Subcutaneous abdominal adipose tissue (tissue), 5 donors: Measurements from ENCODE around the gene SH3D21.

Experiments used
- H3K27ac ChIP-seq: one replicate; pipeline ENCODE4 v1.7.0; 2013; ENCODE audit warnings: low read depth, mild to moderate bottlenecking, inconsistent platforms, low read length, moderate library complexity
- H3K27me3 ChIP-seq, 5 donors: one replicate each; pipeline ENCODE4 v1.7.0; 2013; ENCODE audit warnings: low read length in 5 of 5, inconsistent platforms in 1 of 5; ENCODE audit not compliant: control insufficient read depth in 5 of 5, insufficient read depth in 4 of 5
- H3K36me3 ChIP-seq, 5 donors: one replicate each; pipeline ENCODE4 v1.7.0; 2013; ENCODE audit warnings: low read length in 5 of 5; ENCODE audit not compliant: control insufficient read depth in 5 of 5, insufficient read depth in 5 of 5
- H3K4me1 ChIP-seq, 5 donors: one replicate each; pipeline ENCODE4 v1.7.0; 2013; ENCODE audit warnings: low read length in 5 of 5, mild to moderate bottlenecking in 3 of 5, moderate library complexity in 1 of 5; ENCODE audit not compliant: control insufficient read depth in 5 of 5, insufficient read depth in 5 of 5
- H3K4me3 ChIP-seq, 5 donors: one replicate each; pipeline ENCODE4 v1.7.0; 2013; ENCODE audit warnings: low read length in 5 of 5, low read depth in 1 of 5
- H3K9ac ChIP-seq, 5 donors: one replicate each; pipeline ENCODE4 v1.7.0; 2013; ENCODE audit warnings: low read length in 5 of 5, mild to moderate bottlenecking in 4 of 5, moderate library complexity in 3 of 5
- H3K9me3 ChIP-seq, 5 donors: one replicate each; pipeline ENCODE4 v1.7.0; 2013; ENCODE audit warnings: low read length in 5 of 5; ENCODE audit not compliant: control insufficient read depth in 5 of 5
- donor health status: healthy.
- donor health status: healthy.
- donor health status: healthy.
- donor health status: healthy.
- donor health status: healthy.

The SH3D21 gene

DNA sequence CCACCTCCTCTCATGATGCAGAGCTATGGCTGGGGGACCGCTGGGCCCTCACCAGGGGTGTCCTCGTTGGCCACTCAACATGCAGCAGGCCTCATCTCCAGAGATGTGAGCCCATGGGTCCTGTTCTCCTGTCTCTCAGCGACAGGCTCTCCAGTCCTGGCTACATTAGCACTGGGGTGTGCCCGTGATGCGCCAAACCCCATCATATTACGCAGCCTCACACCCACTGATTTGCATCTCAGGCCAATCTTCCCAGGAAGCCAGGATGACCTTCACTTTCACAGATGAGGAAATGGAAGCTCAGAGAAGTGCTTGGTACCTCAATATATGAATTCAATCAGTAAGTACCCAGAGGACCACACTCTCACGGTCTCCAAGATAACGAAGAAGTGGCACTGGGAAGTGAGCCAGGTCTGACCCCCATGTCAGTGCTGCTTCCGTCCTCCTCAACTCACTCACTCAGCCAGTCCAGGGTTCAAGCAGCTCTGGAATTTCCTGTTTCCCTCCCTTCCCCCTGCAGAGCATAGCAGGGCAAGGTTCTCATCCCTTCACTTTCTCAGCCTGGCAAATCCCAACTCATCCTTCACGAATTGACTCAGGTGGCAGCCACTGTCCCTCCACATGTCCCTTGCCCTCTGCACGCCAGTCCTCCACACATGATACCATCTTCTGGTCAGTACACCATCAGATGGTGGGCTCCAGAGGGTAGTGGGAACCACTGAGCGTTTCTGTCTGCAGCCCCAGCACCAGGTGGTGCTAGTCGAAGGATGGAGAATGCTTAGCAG lies 46.1 kb downstream of the SH3D21 start:
- H3K9ac ChIP-seq = peak overlapping the region in 1 of 5 donors; percentile 10
- peaks cover 7 to 43% (median 36%) of the 10 kb centered on the region in 5 donors for H3K4me1 ChIP-seq
- peak overlapping the region; percentile 80 for H3K27ac ChIP-seq
- no peak overlapping the region for H3K4me3 ChIP-seq
- H3K36me3 ChIP-seq = peaks cover 0 to 80% (median 69%) of the 10 kb centered on the region in 5 donors
- H3K27me3 ChIP-seq = no peaks in the 10 kb centered on the region
- H3K9me3 ChIP-seq = no peaks in the 10 kb centered on the region

DNA sequence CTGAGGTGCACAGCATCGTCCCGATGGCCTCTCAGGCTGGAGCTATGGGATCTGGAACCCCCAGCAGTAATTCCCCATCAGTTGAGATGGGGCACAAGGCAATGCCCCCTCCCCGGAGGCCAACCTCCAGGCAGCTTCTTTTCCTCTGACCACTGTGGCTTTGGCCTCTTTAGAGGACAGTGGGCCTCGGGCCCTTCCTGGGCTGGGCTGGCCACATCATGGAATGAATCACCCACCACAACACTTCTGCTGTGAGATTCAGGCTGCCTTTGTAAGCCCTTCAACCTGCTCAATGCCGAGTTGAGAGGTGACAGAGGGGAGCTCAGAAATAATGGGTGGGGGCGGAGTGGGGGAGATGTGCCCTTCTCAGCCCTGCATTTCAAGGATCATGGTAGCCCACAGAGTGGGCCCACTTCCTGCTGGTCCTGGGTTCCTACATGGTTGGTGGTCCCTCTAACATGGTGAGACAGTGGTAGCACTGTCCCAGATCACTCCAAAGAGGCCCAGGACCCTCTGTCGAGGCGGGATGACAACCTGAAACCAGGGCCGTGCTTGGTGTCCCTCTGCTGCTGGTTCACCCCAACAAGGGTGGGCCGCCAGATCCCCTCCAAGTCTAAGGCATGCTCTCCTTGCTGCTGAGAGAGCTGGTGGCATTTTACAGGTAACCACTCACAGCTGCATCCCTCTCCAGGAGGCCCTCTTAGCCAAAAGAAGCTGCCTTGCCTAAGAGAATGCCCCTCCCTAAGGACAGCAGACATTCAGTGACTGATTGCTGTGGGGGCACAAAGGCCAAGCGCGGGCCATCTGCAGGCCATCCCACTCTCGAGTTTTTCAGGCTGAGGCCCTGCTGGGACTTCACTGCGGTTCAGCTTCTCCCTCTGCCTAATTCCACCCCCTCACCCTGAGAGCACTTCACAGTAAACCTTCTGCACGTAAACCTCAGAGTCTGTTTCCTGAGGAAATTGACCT lies 47.0 kb downstream of the SH3D21 start:
- Histone ChIP-seq H3K4me1 (peaks cover 7 to 43% (median 36%) of the 10 kb centered on the region in 5 donors), H3K9me3 (no peaks in the 10 kb centered on the region), H3K36me3 (peaks cover 0 to 82% (median 68%) of the 10 kb centered on the region in 5 donors), H3K4me3 (no peak overlapping the region), H3K27me3 (no peaks in the 10 kb centered on the region), H3K27ac (no peak overlapping the region), H3K9ac (peak overlapping the region in 1 of 5 donors; percentile 9)

DNA sequence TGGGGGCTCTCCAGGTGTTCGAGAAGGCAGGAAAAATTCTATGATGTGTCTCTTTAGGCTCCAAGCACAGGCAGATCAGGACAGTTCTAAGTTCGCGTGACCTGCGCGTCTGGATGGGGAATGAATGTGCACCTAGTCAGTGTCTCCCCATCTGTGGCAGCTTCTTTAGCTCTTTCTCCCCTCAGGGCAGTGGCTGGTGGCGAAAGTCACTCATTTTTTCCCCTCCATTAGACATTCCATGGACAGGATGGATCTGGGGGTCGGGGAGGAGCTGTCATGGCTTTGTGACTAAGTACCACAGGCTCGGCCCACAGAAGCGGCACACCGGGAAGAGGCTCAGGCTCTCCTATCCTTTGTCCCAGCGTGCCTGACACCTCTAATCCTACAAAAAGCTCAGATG lies 48.3 kb downstream of the SH3D21 start:
- Histone ChIP-seq H3K4me3 (no peak overlapping the region), H3K9me3 (no peaks in the 10 kb centered on the region), H3K27me3 (no peaks in the 10 kb centered on the region), H3K4me1 (peaks cover 6 to 38% (median 32%) of the 10 kb centered on the region in 5 donors), H3K27ac (no peak overlapping the region), H3K36me3 (peaks cover 0 to 81% (median 70%) of the 10 kb centered on the region in 5 donors), H3K9ac (no peak overlapping the region)

DNA sequence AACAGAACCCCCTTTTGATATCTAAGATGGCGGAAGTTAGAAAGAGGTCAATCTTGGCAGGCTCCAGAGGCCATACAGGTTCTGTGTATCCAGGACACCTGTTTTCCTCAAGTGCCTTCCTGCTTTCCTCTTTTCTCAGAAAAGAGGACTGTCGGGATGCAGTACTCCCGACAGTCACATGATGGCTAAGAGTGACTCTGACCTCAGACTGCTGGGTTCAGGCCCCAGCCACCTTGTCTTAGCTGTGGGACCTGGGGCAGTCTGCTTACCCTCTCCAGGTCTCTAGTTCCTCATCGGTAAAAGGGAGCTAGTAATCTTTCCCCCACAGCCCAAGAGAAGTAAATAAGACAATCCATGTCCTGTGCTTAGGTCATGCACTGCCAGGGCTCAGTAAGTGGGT lies 49.6 kb downstream of the SH3D21 start:
- Histone ChIP-seq H3K27me3 (no peaks in the 10 kb centered on the region), H3K9me3 (no peaks in the 10 kb centered on the region), H3K36me3 (peaks cover 0 to 86% (median 78%) of the 10 kb centered on the region in 5 donors), H3K9ac (no peak overlapping the region), H3K4me3 (no peak overlapping the region), H3K27ac (no peak overlapping the region), H3K4me1 (peaks cover 3 to 25% (median 19%) of the 10 kb centered on the region in 5 donors)

DNA sequence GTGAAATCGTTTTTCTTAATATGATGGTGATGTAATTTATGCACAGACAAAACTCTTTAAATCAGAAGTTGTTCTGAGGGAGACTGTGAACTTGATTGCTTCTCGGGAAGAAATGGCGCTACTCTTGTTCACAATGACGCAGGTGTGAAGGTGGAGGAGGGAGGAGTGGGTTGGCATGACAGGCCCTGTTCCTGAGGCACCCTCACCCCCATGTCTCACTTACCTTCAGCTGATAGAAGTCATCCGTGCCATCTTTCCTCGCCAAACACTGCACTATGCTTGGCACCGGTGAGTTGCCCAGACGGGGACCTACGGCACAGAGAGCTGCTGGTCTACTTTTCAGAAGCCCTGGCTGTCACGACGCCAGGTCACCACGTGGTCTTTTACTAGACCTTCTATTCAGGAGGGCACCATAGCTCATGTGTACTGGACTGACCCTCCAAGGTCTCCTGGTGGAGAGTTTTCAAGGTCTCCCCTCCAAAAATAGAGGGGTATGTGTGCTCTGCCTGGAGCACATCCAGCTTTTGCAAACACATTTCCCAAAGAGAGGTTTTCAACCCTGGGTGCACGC lies 52.4 kb downstream of the SH3D21 start:
- no peak overlapping the region for H3K9ac ChIP-seq
- H3K36me3 ChIP-seq = peaks cover 2 to 84% (median 76%) of the 10 kb centered on the region in 5 donors
- H3K27ac ChIP-seq = no peak overlapping the region
- H3K4me3 ChIP-seq = no peak overlapping the region
- no peaks in the 10 kb centered on the region for H3K27me3 ChIP-seq
- no peaks in the 10 kb centered on the region for H3K9me3 ChIP-seq
- peaks cover 0 to 5% (median 0%) of the 10 kb centered on the region in 5 donors for H3K4me1 ChIP-seq

DNA sequence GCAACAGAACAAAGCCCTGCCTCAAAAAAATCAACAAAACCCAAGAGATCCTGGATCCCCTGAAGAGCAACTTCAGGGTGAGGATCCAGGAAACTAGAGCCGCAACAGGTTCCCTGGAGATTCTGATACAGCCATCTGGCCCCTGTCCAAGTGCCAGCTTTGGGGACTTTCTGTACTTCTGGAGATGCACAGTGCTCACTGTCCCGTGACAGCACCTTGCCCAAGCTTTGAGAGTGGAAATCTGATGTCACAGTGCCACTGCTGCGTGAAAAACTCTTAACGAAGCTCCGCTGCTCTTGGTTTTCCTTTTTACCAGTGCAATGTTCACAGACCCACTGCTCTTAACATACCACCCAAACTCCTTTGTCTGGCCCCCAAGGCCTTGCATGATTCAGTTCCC lies 53.2 kb downstream of the SH3D21 start:
- no peaks in the 10 kb centered on the region for H3K27me3 ChIP-seq
- H3K4me1 ChIP-seq = peaks cover 0 to 5% (median 0%) of the 10 kb centered on the region in 5 donors
- no peak overlapping the region for H3K9ac ChIP-seq
- H3K4me3 ChIP-seq = no peak overlapping the region
- no peaks in the 10 kb centered on the region for H3K9me3 ChIP-seq
- H3K36me3 ChIP-seq = peaks cover 2 to 76% (median 69%) of the 10 kb centered on the region in 5 donors
- no peak overlapping the region for H3K27ac ChIP-seq

DNA sequence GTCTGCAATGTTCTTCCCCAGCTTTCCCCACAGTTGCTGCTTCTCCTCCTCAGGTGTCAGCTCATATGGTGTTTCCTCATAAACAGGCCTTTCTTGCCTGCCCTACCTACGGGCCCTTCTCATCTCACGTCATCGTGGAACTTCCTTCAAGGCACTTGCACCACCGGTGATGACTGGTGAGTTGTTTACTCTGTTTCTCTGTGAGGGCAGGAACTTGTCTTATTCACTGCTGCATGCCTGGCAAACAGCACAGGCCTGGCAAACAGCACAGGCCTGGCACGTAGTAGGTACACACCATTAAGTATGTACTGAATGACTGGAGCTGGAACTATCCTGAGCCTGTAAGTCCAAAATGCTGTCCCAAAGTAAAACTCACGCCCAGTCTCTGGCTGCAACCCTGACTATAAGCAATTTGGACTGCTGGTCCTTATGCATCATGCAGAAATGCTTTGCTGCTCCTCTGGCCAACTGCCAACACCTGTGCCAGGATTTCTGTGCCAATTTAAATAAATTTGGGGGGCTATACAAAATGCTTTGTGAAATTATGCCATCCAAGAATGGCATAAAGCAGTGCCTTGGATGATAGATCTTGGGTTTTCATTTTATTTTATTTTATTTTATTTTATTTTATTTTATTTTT lies 53.9 kb downstream of the SH3D21 start:
- H3K27me3 ChIP-seq = no peaks in the 10 kb centered on the region
- H3K27ac ChIP-seq = no peak overlapping the region
- H3K36me3 ChIP-seq = peaks cover 2 to 70% (median 62%) of the 10 kb centered on the region in 5 donors
- H3K4me1 ChIP-seq = peaks cover under 1 to 5% (median 2%) of the 10 kb centered on the region in 5 donors
- H3K4me3 ChIP-seq = no peak overlapping the region
- no peaks in the 10 kb centered on the region for H3K9me3 ChIP-seq
- no peak overlapping the region for H3K9ac ChIP-seq

DNA sequence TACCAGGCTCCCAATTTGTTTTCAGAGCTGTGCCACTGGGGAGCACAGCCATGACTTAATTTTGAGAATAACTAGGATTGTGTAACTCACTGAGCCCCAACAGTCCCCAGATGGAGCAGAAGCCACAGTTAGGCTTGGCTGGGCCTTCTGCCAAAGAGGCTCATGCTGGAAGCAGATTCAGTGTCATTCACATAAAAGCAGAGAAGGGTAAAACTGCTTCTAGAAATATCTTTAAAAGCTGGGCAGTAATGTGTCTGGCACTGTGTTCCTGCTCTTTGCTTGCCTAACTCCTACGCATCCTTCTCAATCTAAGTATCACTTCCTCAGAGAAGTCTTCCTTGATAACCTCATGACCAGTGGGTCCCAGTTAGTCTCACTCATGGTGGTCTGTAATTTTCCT lies 59.2 kb downstream of the SH3D21 start:
- Histone ChIP-seq H3K9ac (peak overlapping the region in 2 of 5 donors; percentile 10 to 31), H3K27ac (peak overlapping the region; percentile 80), H3K9me3 (no peaks in the 10 kb centered on the region), H3K36me3 (peaks cover 2 to 34% (median 32%) of the 10 kb centered on the region in 5 donors), H3K4me3 (no peak overlapping the region), H3K4me1 (peaks cover 9 to 35% (median 31%) of the 10 kb centered on the region in 5 donors), H3K27me3 (no peaks in the 10 kb centered on the region)

DNA sequence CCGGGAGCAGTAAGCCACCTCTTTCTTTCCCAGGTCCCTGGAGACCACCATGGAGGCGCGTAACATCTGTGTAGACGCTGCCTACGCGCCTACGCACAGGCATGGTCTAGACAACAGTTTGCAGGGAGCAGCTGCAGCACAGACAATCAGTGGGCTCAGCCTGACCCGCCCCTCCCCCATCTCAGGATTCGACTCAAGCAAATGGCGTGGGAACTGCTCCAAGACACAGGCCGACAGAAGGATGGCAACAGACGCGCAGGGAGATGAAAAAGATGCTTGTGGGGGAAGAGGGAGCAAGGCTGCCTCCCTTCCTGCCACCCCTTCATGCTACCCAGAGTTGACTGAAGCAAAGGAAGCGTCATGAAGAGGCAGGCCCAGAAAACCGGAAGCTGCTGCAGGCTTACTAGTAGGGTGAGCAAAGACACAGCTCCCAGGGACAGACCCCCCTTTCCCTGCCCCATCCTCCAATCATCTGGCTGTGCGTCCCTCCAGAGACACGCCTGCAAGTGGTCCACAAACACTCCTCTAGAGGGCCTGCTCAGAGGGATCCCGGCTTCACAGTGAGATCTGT lies 60.0 kb downstream of the SH3D21 start:
- Histone ChIP-seq H3K36me3 (peaks cover 2 to 27% (median 26%) of the 10 kb centered on the region in 5 donors), H3K27me3 (no peaks in the 10 kb centered on the region), H3K4me3 (peak overlapping the region in 1 of 5 donors; percentile 13), H3K4me1 (peaks cover 9 to 35% (median 31%) of the 10 kb centered on the region in 5 donors), H3K9ac (peak overlapping the region in 2 of 5 donors; percentile 48 to 57), H3K27ac (peak overlapping the region; percentile 80), H3K9me3 (no peaks in the 10 kb centered on the region)
